HG03378 (cell line): ENCODE measurements around the gene CGB3.
"Not testable (repeated sequence)": the region's sequence is repeated elsewhere in the genome, so short reads cannot be mapped to it uniquely, and the experiment has no call there.

Source experiments
- ATAC-seq: cut with Tn5 transposase; IDR thresholded peaks from one replicate; pipeline ENCODE4 v1.9.1; 2021; ENCODE audit warnings: mild to moderate bottlenecking, moderate library complexity; ENCODE audit not compliant: unreplicated experiment

The CGB3 gene

DNA sequence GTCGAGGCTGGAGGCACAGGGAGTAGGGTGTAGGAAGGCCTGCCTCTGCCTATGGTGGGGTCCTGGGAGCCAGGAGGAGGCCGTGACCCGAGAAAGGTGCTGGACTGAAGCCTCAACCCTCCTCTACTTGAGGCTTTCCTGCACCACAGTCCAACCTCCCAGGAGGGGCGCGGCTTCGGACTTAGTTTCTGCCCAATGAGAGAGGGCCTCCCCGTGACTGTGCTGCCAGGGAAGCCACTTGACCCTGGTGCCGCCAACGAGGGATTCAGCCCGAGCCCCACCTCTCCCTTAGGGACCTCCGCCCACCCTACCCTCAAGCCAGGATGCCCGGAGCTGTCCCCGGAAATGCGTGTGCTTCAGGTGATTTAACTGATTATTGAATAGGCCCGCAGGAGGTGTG is at the start of gene CGB3:
CGB3 (minus strand) TSS at position 101 of the 400 bp plus-strand sequence. CDS start 362 bp downstream, outside the sequence.
- ATAC-seq = not testable (repeated sequence)

DNA sequence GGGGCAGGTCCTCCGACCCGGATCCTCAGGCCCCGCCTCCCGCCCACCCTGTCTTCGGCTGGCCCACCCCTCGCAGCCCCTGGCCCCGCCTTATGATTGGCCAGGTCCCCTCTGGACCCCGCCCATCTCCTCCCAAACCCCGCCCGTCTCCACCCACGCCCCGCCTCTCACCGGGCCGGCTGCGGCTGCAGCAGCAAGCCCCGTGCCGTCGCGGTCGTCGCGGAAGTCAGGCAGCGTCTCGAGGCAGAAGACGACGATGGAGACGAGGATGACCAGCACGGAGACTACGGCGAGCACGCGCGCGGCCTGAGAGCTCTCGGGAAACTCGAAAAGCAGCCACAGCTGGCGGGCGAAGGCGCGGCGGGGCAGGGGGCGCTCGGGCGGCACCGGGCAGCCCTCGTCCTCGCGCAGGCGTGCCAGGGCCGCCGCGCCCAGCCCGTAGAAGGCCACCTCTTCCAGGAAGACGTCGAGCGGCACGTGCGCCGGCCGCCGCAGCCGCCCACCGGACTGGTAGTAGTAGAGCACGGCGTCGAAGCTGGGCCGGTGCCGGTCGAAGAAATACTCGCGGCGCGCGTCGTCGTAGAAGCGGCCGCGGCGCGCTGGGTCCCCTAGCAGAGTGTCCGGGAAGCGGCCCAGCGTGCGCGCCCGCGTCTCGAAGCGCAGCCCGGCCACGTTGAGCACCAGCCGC is 47.9 kb upstream of the CGB3 start:
- ATAC-seq = no peak

DNA sequence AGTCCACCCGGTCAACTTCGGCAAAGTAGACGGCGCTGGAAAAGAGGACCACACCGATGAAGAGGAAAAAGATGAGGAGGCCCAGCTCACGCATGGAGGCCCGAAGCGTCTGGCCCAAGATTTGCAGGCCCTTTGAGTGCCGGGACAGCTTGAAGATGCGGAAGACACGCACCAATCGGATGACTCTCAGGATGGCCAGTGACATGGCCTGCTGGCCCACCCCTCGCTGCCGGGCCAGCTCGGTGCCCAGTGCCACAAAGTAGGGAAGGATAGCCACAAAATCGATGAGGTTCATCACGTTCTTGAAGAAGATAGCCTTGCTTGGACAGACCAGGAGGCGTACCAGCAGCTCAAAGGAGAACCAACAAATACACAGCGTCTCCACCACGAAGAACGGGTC is 46.3 kb upstream of the CGB3 start:
- no peak for ATAC-seq

DNA sequence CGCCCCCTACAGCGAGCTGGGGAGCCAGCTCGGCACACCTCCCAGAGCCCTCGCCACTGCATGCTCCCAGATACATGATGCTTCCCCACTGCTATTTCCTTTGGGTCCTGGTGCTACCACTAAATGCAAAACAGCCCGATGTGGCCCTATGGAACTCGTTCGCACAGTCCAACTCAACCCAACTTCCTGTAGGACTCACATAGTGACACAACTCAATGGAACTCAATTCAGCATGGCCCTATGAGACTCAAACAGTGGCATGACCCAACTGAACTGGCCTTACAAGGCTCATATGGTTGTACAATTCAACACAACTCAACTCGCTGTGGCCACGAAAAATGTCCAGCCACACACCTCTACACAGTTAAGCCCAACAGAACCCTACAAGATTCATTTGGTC is 44.9 kb upstream of the CGB3 start:
- no peak for ATAC-seq

DNA sequence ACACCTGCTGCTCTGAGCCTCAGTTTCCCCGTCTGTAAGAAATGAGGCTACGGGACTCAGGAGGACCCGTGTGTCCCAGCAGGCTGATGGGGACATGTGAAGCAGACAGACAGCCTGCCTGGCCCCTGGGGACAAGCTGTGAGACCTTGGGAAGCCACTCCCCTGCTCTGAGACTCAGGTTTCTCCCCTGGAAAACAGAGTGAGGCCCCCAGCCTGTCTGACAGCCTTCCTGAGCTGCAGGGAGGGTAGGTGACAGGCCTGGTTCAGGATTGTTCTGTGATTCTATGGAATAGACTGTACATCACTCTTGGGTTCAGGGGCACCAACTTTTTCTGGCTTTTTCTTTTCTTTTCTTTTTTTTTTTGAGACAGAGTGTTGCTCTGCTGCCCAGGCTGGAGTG is 43.4 kb upstream of the CGB3 start:
- ATAC-seq = no peak

DNA sequence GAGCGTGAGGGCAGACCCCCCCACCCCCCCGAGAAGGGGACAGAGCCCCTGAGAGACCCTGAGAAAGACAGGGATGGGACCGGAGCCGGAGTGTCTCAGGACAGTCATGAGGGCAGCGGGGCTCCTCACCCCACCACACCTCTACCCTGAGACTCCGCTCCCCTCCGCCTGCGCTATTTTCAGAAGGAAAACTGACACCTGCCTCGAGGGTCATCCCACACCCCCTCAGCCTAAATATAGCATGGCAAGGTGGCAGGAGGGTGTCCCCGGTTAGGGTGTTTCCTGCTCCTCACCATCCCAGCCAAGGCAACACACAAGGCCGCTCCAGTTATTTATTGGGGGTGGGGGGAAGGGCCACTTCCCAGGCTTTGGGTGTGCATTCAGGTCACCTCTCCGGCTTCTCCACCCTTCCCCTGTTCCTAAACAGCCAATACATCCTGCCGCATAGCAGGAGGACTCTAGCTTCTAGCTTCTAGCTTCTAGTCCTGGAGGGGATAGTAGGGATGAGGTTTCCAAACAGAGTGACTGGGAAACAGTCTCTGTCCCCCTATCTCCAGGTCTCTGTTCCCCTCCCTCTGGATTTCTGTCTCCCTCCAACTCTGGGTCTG is 41.9 kb upstream of the CGB3 start:
- no peak for ATAC-seq

DNA sequence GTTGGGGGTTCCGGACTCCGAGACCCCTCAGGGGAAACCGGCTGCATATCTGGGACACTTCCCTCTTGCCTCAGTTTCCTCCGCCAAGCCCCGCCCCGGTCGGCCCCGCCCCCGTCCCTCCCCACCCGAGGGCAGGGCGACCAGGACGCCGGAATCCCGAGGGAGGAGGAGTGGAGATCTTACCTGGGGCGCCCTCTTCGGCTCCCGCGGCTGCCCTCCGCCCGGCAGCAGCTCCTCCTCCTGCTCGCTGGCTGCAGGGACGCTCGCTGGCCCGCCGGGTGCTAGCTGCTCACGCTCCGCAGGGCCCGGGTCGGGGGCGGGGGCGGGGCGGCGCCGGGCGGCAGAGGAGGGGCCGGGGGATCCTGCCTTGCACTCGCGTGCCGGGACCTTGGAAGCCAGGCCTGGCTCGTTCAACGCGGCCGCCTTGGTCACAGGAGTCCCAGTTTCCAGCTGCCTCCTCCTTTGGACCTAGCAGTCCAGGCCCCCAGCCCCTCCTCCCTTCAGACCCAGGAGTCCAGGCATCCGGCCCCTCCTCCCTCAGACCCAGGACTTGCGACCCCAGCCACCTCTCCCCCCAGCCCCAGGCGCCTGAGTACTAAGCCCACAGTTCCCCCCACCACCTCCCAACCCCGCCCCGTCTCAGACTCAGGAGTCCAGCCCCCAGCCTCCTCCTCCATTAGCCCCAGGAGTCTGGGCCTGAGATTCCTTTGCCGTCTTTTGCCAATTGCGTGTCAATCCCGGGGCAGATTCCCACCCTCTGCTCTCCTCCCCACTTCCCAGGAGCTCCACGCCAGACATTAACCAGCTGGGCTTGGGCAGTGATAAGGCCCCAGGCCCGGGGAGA is 40.9 kb upstream of the CGB3 start, which contains the start of gene NTF4:
NTF4 (minus strand) TSS at position 51 of the 844 bp plus-strand sequence. CDS start 2,821 bp downstream, outside the sequence.
- no peak for ATAC-seq

DNA sequence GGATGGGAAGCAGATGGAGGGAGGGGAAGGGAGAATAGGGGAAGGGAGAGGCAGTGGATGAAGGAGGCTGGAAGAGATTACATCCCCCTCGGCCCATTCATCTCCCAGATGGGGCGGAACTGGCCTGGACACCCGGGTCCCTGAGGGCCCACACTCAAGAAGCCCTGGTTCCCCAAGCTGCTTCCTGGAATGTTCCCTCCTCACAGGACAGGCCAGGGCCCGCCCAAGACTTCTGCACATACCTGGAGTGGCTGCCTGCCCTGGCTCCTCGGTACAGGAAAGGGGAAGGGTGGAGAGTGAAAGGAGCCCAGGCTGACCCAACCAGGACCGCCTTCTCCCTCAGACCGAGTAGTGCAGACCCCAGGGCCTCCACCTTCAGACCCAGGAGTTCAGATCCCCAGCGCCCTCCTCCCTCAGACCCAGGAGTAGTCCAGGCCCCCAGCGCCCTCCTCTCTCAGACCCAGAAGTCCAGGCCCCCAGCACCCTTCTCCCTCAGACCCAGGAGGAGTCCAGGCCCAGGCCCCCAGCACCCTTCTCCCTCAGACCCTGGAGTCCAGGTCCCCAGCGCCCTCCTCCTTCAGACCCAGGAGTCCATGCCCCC is 40.0 kb upstream of the CGB3 start:
- no peak for ATAC-seq

DNA sequence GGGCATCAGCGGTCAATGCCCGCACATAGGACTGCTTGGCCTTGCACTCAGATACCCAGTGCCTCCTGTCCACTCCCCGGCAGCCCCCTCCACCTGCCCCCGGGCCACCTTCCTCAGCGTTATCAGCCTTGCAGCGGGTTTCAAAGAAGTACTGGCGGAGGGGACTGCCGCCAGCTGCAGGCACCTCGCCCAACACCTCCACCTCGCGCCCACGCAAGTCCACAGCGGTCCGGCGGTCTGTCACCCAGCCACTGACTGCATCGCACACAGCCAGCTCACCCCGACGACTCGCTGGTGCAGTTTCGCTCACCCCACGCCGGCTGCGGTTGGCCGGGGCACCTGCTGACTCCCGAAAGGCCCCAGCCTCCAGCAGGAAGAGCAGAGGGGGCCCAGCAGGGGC is 37.3 kb upstream of the CGB3 start:
- no peak for ATAC-seq

DNA sequence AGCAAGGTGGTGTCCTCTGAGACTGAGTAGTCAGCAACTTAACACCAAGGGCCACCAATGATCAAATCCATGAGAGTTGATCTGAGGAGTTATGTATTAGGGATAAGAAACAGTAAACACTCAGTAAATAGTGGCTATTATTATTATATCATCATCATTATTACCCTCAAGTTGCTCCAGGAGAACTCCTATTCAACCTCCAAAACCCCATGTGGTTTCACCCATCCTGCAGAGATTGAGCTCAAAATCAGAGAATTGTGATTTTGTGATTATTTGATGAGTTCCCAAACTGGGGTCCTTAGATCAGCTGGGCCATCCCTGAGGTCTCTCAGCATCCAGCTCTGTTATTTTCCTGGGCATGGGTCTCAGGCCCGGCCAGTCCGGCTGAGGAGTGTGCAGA is 36.9 kb upstream of the CGB3 start:
- no peak for ATAC-seq

DNA sequence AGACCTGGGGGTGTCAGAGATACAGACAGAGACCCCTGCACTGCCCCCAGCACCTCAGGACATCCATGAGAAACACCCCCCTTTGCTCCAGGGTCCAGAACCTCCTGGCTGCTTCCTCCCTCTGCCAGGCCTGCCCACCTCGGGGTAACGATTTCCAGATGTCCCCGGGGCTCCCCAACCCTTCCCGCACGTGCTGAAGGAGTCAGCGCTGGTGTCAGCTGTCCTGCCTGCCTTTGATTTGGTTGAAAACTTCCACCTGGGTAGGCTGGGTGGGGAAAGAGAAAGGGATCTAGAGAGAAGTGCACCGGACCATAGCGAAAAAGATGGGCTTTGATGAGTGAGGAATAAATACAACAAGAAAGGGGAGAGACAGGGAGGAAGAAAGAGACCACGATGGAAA is 34.9 kb upstream of the CGB3 start:
- ATAC-seq = no peak

DNA sequence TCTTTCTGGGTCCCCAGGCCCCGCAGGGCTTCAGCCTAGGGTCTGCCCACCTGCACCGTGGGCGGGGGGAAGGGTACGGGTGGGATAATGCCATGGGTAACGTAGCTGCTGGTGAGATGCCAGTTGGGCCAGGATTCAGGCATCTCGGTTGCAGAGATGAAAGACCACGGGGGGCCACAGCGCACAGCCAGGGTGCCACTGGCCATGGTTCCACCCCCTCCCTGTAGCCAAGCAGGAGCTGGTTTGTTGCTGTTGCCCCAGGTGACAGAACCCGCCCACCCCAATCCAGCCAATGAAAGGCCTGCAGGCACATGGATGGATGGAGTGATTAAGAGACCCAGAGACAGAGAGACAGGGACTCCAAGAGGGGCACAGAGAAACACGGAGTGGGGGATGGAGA is 34.4 kb upstream of the CGB3 start:
- ATAC-seq = no peak

DNA sequence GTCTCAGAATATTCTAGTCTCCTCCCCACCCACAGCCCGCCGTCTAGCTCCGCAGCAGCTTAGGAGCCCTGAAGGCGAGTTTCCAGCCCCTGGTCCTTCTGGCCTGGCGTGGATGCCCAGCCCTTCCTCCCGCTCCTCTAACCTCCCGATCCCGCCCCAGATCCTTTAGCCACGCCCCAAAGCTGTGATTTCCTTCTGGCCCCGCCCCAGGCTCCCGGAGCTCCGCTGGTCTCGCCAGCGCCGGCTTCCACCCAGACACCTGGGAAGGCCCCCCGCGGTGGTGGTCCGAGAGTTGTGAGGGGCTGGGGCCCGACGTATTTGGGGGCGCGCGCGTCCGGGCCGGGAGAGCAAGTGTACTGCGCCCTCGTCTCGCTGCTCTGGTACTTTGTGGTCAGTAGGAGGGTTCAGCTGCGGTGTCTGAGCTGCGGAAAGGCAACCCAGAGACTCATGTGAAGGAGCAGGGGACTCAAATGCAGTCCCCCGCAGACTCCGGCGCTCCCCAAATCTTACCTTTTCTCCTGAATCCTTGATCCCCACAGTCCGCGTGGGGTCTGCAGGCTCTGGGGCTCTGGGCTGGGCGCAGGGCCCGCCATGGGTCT is 33.6 kb upstream of the CGB3 start, which contains the start of gene CGB7:
CGB7 (minus strand) TSS at position 114 of the 599 bp plus-strand sequence. CDS start 2,374 bp downstream, outside the sequence.
- ATAC-seq = no peak

DNA sequence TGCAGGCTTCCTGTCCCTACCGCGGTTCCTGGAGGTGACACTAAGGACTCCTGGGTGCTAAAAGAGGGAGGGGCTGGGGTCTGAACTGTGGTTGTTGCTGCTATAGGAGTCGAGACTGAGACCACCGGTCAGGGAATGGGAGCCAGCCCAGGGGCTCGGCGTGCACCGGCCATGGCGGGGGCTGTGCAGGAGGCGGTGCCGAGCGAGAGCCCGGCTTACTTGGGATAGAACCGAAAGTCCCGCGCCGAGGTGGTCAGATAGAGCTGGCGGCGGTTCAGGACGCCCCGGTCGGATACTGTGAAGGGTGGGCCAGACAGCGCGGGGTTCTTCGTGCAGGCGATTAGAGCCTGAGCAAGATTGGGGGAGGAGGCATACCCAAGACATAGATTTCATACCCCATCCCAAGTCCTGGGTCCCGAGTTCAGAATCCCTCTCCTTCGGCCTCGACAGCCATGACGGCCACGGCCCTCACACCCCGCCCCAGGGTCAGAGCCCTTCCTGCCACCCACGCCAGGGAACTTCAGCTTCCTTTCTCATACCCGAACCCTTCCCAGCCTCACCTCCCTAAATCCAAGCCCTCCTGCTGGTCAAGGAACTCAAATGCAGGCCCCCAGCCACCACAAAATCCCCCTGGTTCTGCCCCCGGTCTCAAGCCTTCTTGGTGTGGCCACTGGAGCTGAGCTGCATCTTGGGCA is 32.9 kb upstream of the CGB3 start:
- ATAC-seq = not testable (repeated sequence)

DNA sequence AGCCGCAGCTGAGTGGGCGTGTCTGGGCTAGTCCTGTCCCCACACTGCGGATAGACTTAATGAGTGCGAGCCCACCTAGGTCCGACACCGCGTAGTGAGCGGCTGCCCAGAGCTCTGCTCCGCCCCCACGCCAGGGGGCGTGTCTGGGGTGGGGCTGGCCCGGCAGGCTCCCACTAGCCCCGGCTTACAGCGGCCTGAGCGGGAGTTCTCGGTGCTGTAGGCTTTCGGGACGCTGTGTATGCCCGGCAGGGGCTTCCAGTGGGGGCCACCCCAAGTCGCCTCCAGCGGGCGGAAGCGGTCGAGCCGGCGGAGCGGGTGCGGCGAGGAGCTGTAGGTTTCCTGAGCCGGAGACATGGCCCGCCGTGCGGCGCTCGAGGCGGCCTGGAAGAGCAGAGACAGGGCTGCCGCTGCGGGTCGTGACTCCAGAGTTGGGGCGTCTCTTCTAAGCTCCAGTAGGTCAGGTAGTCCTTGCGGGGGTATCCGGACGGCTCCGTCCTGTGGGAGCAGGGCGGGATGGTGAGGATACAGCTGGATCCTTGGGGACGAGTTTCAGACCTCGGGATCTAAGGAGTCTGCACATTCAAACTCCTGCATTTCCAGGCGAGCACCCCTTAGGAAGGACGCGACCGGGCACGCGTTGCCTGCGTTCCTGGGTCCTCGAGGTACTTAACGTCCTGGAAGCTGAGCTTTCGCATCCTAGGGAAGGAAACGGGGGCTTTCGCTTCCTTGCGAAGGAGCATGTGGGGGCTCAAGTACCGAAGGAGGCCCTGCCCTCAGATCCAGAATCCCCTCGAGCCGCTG is 32.2 kb upstream of the CGB3 start:
- no peak for ATAC-seq

DNA sequence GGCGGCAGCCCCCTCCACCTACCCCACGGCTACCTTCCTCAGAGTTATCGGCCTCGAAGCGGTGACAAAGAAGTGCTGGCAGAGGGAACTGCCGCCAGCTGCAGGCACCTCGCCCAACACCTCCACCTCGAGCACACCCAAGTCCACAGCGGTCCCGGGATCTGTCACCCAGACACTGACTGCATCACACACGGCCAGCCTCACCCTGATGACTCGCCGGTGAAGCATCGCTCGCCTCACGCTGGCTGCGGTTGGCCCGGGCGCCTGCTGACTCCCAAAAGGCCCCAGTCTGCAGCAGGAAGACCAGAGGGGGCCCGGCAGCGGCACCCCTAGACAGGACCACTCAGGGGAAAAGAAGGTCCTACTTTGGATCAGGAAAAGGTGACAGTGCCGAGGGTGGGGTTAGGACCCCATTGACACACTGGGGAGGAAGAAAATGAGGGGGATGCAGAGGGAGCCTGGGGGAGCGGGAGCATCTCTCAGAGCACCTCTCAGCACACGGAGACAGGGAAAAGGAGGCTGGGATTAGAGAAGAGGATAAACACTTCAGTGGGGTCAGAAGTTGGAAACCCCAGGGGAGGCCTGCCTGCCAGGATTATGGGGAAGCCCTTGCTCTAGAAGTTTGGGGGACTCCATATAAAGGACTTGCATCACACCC is 26.4 kb upstream of the CGB3 start:
- not testable (repeated sequence) for ATAC-seq

DNA sequence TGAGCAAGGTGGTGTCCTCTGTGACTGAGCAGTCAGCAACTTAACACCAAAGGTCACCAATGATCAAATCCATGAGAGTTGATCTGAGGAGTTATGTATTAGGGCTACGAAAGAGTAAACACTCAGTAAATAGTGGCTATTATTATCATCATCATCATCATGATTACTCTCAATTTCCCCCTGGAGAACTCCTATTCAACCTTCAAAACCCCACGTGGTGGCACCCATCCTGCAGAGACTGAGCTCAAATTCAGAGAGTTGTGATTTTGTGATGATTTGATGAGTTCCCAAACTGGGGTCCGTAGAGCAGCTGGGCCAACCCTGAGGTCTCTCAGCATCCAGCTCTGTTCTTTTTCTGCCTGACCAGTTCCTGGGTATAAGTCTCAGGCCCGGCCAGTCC is 25.7 kb upstream of the CGB3 start:
- ATAC-seq = not testable (repeated sequence)

DNA sequence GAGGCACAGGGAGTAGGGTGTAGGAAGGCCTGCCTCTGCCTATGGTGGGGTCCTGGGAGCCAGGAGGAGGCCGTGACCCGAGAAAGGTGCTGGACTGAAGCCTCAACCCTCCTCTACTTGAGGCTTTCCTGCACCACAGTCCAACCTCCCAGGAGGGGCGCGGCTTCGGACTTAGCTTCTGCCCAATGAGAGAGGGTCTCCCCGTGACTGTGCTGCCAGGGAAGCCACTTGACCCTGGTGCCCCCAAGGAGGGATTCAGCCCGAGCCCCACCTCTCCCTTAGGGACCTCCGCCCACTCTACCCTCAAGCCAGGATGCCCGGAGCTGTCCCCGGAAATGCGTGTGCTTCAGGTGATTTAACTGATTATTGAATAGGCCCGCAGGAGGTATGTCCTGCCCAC is 24.9 kb upstream of the CGB3 start, which contains the start of gene CGB8:
CGB8 (minus strand) TSS at position 101 of the 400 bp plus-strand sequence. CDS start 372 bp downstream, outside the sequence.
- ATAC-seq = not testable (repeated sequence)

DNA sequence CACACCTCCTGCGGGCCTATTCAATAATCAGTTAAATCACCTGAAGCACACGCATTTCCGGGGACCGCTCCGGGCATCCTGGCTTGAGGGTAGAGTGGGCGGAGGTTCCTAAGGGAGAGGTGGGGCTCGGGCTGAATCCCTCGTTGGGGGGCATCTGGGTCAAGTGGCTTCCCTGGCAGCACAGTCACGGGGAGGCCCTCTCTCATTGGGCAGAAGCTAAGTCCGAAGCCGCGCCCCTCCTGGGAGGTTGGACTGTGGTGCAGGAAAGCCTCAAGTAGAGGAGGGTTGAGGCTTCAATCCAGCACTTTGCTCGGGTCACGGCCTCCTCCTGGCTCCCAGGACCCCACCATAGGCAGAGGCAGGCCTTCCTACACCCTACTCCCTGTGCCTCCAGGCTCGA is 19.4 kb upstream of the CGB3 start, which contains the start of gene CGB5:
CGB5 (plus strand) TSS at position 301 of the 400 bp plus-strand sequence. CDS start 362 bp downstream, outside the sequence.
- not testable (repeated sequence) for ATAC-seq
